Measurements from ENCODE around the gene TBX2. TPM values are rescaled to one million over a fixed set of nuclear protein-coding genes. Genes with fewer than 3 reads are reported as not detected.
"Not testable (repeated sequence)": the region's sequence is repeated elsewhere in the genome, so short reads cannot be mapped to it uniquely, and the experiment has no call there.

TBX2 gene
- total RNA-seq, 1 experiment from 2014 or later: 0.95 TPM

DNA sequence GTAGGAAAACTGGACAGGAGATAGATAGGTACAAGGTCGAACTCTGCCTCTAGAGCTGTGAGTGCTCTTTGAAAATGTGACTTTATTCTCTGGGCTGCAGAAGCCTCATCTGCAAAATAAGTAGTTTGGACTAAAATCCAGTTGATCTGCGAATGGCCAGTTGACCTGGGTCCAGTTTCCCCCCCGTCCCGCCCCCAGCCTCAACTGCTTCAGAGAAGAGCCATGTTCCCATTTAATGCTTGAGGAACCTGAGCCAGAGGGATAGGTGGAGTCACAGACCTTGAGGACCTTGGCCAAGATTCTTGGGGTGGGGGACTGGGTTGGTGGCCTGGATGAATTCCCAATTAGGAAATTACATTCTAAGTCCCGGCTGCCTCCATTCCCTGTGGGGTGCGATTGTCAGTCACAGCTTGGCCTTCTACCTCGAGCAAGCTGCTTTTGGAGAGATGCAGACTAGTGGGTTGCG, 14.1 kb downstream of the TBX2 start:
- no peak for DNase-seq (ENCODE audit: low spot score)

DNA sequence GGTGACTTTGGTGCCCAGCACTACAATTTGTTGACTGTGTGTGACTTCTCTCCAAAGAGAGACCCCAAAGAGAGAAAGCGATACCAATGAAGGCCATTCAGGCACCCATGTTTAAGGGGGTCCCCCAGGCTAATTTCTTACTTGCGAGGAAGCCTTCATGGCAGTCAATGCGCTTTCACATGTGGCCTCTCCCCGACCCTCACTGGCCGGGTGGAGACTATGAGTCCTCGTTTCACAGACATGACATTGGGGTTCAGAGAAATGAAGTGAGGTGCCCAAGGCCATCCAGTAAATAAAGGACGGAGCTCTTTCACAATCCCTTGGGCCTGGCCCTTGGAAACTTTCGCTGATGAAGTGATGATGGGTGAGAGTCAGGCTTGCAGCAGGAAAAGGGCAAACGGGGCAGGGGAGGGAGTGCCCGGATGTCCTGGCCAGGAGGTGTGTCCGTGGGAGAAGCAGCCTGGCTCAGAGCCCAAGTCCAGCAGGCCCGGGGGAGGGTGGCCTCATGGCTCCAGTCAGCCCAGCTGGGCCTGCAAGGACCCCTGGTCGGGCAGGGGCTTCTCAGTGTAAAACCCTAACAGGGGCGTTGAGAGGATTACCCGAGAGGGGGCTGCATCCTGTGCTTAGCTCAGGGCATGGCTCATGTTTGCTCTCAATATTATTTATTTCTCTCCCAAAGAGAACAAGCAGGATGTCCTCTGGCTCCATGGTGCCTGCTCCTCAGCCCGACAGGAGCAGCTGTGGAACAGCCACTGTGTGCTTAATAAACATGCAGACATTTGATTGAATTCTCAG, 14.7 kb downstream of the TBX2 start:
- DNase-seq (ENCODE audit: low spot score): no peak

- no peak for DNase-seq (ENCODE audit: low spot score)
These were observed 15.3 kb downstream of the TBX2 start for GRCh38 chr17:61414936-61415251.

- no peak for DNase-seq (ENCODE audit: low spot score)
These were observed 15.9 kb downstream of the TBX2 start for GRCh38 chr17:61415374-61416210.

- no peak for DNase-seq (ENCODE audit: low spot score)
These were observed 16.5 kb downstream of the TBX2 start for GRCh38 chr17:61416211-61416539.

- peak; percentile 84 for DNase-seq (ENCODE audit: low spot score)
These were observed 17.1 kb downstream of the TBX2 start for GRCh38 chr17:61416540-61417363.

DNA sequence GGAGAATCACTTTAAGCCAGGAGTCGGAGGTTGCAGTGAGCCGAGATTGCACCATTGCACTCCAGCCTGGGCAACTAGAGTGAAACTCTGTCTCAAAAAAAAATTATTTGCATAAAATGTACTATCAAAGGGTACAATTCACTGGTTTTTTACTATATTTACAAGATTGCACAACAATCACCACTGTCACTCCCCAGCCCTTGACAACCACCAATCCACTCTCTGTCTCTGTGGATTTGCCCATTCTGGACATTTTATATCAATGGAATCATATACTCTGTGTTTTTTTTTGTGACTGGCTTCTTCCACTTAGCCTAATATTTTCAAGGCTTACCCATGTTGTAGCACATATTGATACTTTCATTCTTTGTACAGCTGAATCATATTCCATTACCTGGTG, 18.8 kb downstream of the TBX2 start:
- no peak for DNase-seq (ENCODE audit: low spot score)

DNA sequence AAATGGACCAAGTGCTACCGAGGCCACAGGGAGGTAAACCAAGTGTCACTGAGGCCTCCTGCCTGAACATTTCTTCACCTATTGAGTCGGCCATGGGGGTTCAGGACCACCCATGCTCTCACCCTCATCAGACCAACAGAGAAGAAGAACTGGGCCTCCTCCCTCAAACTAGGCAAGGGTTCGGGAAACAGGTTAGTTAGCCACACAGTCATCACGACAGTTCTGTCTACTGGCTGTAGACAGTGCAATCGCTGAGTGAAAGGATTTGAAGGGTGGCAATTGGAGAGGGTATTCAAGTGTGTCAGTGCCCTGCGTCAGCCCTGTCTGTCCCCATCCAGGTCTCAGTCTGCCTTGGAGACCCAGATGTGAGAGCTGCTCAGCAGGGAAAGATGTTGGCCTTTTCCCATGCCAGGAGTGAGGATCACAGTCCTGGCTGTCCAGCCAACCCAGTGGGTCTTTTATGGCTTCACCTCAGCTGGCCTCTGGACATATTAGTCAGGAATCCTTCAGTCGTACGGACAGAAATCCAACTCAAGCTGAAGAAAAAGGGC, 19.9 kb downstream of the TBX2 start:
- DNase-seq (ENCODE audit: low spot score): no peak

DNA sequence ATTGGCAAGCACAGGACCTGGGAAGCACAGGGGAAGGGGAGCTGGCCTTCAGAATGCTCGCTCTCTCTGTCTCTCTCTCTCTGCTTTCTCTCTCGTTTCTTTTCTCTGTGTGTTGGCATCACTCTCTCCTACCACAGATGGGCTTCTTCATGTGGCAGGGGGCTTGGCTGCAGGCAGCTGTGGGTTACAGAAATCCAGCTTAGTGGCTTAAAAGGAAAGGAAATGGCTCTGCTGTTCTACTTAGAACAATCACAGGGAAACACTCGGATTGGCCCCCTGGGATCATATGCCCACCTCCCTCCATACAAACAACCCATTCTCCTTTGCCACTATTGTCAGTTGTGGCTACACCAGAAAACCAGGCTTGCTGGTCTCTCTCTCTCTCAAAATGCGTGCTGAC, 20.4 kb downstream of the TBX2 start:
- DNase-seq (ENCODE audit: low spot score): no peak

- DNase-seq (ENCODE audit: low spot score): no peak
These were observed 21.2 kb downstream of the TBX2 start for GRCh38 chr17:61420745-61421398.

DNA sequence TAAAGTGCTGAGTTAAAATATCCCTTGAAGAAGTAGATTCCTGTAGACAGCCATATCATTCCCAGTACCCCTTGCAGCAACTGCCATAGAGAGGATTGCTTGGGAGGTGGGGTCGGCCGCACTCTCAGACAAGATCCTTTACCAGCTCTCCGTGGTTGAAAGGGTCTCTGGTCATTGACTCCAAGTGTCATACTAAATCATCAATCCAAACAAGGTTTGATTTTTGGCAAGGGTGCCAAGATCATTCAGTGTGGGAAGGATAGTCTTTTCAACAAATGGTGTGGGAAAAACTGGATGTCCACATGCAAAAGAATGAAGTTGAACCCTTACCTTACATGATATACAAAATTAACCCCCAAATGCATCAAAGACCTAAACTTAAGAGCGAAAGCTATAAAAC, 21.8 kb downstream of the TBX2 start:
- DNase-seq (ENCODE audit: low spot score): no peak

GRCh38 chr17:61422116-61422799, 22.6 kb downstream of the TBX2 start:
- DNase-seq (ENCODE audit: low spot score): no peak

DNA sequence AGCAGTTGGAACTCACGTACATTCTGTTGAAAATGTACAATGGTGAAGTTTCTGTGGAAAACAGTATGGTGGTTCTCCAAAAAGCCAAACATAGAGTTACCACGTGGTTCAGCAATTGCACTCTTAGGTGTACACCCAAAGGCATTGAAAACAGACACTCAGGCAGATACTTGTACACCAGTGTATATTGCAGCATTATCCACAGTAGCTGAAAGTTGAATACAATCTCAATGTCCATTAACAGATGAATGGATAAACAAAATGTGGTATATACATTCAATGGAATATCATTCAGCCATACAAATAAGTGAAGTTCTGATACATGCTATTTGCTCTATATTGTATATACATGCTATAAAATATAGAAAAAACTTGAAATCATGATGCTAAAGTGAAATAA, 23.2 kb downstream of the TBX2 start:
- DNase-seq (ENCODE audit: low spot score): no peak

DNA sequence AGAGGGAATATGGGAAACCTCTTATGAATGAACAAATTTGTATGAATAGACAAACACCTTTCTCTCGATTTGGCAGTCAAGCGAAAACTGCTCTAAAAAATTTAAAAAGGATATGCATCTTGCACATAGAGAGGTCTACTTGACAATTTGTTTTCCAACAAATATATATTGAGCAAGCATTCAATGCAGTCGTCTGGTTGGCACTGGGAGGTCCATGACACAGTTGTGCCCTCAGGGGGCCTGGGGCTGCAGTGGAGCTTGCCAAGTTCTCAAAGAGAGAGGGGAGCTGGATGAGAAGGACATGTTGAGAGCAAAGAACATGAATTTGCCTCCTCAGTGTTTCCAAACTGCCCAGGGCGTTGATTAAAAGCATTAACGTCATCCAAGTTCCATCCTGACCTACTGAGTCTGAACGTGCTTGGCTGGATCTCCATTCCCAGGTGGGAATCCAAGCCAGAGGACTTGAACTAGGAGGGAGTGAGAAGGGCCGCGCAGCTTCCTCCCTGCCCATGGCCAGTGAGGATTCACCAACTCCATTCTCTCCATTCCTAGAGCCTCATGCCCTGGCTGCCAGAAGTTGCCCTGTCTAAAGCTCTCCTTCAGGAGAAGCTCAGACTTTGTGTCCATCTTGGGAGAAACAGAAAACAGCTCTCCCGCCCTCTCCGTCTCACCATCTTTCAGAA, 24.5 kb downstream of the TBX2 start:
- DNase-seq (ENCODE audit: low spot score): no peak

DNA sequence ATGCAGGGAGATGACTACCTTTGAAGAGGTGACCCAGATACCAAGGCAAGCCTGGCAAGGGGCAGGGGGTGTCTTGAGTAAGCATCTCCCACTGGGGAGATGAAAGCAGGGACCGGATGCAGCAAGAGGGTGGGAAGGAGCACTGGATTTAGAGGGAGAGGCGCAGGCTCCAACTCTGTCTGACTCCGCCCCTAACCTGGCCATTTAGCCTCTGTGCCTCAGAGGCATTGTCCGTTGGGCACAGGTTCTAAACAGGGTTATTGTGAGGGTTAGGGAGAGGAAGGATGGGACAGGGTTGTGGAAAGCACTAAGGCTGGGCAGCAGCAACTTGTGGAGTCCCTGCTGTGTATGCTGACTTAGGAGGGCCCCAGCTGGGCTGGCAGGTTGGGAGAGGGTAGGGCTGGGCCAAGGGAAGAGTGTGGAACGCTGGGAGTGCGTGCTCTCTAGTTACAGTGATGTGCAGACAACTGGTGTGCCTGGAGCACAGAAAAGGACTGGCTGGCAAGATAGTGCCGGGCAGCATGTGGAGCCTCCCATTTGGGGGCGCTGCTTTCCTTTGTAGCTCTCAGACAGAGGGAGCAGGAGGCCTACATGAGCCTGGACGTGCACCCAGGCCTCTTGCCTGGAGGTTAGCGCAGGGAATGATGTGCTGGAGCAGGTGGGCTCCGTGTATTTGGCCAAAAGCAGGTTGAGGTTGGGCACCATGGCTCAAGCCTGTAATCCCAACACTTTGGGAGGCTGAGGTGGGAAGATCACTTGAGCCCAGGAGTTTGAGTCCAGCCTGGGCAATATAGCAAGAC, 26.2 kb downstream of the TBX2 start:
- no peak for DNase-seq (ENCODE audit: low spot score)

DNA sequence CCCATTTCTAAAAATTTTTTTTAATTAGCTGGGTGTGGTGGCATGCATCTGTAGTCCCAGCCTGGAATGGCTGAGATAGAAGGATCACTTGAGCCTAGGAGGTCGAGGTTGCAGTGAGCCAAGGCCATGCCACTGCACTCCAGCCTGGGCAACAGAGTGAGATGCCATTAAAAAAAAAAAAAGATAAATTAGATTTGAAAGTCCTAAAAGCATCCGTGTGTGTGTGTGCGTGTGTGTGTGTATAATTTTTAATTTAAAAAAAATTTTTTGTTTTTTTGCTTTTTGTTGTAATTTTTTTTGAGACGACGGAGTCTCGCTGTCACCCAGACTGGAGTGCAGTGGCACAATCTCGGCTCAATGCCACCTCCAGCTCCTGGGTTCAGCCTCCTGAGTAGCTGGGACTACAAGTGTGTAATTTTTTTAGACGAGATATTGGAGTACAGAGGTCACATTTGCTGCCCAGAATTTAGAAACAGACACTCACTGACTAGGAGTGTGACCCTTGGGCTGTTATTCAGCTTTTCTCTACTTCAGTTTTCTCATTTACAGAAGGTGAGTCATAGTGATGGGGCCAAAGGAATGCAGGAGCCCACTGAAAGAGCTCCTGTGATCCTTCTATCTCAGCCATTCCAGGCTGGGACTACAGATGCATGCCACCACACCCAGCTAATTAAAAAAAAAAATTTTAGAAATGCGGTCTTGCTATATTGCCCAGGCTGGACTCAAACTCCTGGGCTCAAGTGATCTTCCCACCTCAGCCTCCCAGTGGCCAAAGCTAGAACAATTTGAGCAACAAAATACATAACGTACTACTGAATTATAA, 27.1 kb downstream of the TBX2 start:
- no peak for DNase-seq (ENCODE audit: low spot score)

- DNase-seq (ENCODE audit: low spot score): no peak
These were observed 27.9 kb downstream of the TBX2 start for GRCh38 chr17:61427567-61427966.

DNA sequence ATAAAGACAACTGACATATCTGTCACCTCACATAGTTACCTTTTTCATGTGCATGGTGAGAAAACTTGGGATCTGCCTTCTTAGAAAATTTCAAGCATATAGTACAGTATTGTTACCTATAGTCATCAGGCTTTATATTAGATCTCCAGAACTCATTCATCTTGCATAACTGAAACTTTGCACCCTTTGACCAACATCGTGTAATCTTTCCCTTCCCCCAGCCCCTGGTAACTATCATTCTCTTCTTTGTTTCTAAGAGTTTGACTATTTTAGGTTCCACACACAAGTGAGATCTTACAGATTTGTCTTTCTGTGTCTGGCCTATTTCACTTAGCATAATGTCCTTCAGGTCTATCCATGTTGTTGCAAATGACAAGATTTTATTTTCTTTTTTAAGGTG, 29.6 kb downstream of the TBX2 start:
- no peak for DNase-seq (ENCODE audit: low spot score)

GRCh38 chr17:61429831-61430230, 30.2 kb downstream of the TBX2 start:
- DNase-seq (ENCODE audit: low spot score): not testable (repeated sequence)

Measured in H4 (cell line).